Heart left ventricle (tissue), 13 donors: ENCODE results near the gene ABTB1.

Experiments
- CTCF ChIP-seq, 12 donors: fragments of 200-600 bp; sonication (generic) in 4 of 12; IDR thresholded peaks; one replicate each; pipeline versions ENCODE4 v1.5.0 to v1.8.0; 2018 to 2022; ENCODE audit warnings: antibody characterized with exemption in 12 of 12, mild to moderate bottlenecking in 5 of 12
- POLR2A ChIP-seq, 2 donors: fragments of 450-650 bp; IDR thresholded peaks; one replicate each; pipeline ENCODE4 v1.6.1; 2017; ENCODE audit warnings: antibody characterized with exemption in 2 of 2, mild to moderate bottlenecking in 2 of 2, moderate library complexity in 2 of 2
- donor health status: ischemic (EF 13 %, LVEDD 7.1; RV severe dilation, severe dysfunction).
- donor health status: DM: no; HTN: yes; CAD: no.
- donor health status: DM: no; HTN: no; CAD: no.
- donor health status: ischemic (EF 25% LVEDD 6.9; RV normal size, moderate dysfunction).
- donor health status: ischemic (EF 25% LVEDD 5.7; RV mildly dilated, moderate dysfunction).
- donor health status: ischemic (EF 35%, LVEDD 5.7; RV mildly dilated, moderate dysfunction).
- donor health status: nonischemic (EF 11% LVEDD 7.7; RV severe dilation, severe dysfunction).
- donor health status: DM: yes; HTN: yes; CAD: no.
- donor health status: PGD.
- donor health status: ischemic (EF 29% LVEDD 5.4; RV normal size, mild dysfunction).
- donor health status: nonischemic (EF 23%, LVEDD 6.1; RV moderate dilation, normal function).

GRCh38 chr3:127640042-127640355 is 32.8 kb upstream of the ABTB1 start:
- TF ChIP-seq POLR2A (IDR thresholded peaks at IDR 0.05) (no peak), CTCF (IDR thresholded peaks at IDR 0.05) (no peak)
